GM19240 (cell line): ENCODE measurements around the gene ILDR1.

Experiments
- DNase-seq: peaks from one replicate; pipeline ENCODE4 v3.0.0; 2011; ENCODE audit warnings: low spot score; ENCODE audit not compliant: insufficient read length

ILDR1 gene

GRCh38 chr3:121994551-121994950 lies 27.5 kb downstream of the ILDR1 start:
- DNase-seq, result no peak

GRCh38 chr3:121992601-121993560 lies 29.2 kb downstream of the ILDR1 start:
- DNase-seq, result no peak

DNA sequence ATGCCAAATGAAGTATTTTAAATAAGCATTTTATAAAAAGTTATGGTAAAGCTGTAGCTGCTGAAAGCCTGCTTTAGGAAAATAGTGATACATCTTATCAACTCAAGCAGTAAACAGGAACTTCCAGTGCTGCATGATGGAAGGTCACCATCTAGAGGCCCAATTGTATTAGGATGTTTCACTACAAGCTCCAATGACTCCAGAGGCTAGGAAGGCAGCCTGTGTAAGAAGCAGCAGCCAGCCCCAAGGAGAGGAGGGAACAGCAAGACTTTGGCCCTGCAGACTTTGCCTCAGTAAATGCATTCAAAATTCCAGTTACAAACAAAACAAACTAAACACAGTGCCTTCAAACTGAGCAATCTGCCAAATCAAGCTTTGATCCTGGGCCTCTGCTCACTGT lies 32.1 kb downstream of the ILDR1 start:
- DNase-seq, result no peak

DNA sequence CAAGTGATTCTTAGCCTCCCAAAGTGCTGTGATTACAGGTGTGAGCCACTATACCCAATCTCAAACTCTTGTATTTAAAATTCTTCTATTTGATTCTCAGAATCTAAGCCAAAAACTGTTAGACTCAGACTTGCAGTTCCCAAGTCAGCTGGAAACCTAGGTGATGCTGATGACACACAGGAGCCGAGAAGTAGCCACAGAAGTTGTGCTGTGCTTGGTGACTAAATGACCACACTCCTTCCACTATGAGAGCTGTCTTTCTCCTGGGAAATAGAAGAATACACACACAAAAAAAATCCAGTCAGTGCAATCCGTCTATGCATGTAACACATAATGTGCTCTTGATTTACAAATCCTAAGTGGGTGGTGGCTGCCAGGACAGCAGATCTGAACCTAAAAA lies 33.9 kb downstream of the ILDR1 start:
- no peak for DNase-seq

DNA sequence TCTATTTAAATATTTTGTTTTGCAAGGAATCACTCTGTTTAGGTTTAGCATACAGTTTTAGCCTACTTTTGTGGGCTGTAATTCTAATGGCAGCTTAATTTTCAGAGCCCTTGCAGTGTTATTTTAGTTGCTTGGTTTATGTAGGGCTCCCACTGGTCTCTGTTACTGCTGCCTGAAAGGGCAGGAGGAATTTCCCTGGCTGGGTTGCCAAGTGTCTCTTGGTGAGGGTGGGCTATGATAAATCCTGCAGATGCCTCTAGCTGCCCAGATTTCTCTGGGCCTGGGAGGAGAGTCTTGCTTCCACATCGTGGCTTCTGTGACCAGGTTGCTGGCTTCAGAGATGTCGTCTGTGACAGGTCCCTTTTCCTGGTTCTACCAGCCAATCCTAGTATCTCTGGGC lies 36.2 kb downstream of the ILDR1 start:
- no peak for DNase-seq

DNA sequence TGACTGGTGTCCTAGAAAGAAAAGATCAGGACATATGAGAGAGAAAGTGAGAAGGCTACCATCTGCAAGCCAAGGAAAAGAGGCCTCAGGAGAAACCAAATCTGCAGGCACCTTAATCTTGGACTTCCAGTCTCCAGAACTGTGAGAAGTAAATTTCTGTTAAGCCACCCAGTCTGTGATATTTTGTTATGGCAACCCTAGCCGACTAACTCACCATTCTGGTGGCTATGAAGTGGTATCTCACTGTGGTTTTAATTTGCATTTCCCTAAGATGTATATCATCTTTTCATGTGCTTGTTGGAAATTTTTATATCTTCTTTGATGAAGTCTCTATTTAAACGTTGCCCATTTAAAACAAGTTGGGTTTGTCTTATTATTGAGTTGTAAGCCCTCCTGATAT lies 40.6 kb downstream of the ILDR1 start:
- no peak for DNase-seq

DNA sequence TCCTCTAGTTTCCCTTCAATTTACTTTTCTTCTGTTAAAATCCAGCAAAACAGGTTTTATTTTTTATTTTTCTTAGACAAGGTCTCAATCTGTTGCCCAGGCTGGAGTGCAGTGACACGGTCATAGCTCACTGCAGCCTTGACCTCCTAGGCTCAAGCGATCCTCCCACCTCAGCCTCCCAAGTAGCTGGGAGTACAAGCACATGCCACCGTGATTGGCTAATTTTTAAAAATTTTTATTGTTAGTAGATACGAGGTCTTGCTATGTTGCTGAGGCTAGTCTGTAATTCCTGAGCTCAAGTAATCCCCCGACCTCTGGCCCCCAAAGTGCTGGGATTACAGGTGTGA lies 41.6 kb downstream of the ILDR1 start:
- no peak for DNase-seq

GRCh38 chr3:121979734-121980449 lies 42.2 kb downstream of the ILDR1 start:
- DNase-seq, result no peak

DNA sequence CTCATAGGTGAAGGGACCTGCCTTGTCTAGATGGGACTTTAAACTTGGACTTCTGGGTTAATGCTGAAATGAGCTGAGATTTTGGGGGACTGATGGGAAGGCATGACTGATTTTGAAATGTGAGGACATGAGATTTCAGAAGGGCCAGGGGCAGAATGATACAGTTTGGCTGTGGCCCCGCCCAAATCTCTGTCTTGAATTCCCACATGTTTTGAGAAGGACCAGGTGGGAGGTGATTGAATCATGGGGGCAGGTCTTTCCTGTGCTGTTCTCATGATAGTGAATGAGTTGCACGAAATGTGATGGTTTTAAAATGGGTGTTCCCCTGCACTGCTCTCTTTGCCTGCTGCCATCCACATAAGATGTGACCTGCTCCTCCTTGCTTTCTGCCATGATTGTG lies 42.8 kb downstream of the ILDR1 start:
- no peak for DNase-seq

DNA sequence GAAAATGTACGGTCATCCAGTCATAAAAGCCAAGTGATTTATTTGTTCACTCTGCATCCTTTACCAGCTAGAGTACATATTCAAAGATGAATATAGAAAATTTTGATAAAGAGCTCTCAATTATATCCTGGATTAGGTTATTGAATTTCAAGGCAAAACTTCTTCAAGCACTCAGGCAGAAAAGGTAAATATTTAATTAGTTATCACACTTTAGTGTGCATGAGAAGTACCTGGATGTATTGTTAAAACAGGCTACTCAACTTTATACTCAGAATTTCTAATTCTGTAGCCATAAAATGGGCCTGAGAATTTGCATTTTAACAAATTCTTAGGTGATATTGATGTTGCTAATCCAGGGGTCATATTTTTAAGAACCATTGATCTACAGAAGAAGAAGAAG lies 45.3 kb downstream of the ILDR1 start:
- no peak for DNase-seq

DNA sequence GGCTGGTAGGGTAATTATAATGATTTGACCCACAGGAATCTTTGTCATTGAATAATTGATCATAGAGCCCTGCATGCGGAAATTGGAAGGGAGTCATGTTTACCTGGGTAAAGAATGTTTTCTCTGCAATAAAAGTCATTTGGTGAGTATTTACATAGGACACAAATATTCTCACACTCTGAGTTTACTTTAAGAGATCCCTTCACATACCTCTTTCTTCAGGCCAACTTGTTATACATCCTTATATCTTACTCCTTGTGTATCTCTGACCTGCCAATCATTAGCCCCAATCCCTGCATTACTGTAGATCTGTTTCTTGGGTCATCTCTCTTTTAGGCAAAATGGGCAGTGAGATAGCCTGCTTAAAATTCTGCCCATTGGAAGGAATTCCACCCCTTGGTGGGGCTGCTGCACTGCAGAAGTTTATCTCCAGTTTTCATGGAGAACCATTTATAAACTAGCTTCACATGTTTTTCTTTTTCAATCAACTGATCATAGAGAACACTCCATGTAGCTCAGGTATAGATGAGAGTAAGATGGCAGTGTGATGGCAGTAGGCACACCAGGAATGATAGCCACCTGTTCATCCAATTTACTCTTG lies 46.2 kb downstream of the ILDR1 start:
- DNase-seq, result no peak

GRCh38 chr3:121974601-121975111 lies 47.4 kb downstream of the ILDR1 start:
- DNase-seq, result no peak

DNA sequence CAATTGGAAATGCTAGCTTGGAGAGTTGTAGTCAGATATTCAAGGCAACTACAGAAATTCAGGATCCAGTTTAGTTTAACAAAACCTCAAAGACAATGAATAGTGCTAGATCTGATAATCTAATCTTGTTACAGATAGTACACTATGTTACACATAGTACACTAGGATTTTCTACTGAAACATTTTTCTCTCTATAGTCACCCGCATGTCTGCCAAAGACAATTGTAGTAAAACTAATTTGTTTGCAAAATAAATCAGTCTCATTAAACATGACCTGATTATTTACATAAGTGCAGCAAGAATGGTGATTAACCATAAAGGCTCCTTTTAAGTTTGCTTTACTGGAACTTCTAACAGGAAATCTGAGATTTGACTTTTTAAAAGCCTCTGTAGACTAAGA lies 52.0 kb downstream of the ILDR1 start:
- no peak for DNase-seq

DNA sequence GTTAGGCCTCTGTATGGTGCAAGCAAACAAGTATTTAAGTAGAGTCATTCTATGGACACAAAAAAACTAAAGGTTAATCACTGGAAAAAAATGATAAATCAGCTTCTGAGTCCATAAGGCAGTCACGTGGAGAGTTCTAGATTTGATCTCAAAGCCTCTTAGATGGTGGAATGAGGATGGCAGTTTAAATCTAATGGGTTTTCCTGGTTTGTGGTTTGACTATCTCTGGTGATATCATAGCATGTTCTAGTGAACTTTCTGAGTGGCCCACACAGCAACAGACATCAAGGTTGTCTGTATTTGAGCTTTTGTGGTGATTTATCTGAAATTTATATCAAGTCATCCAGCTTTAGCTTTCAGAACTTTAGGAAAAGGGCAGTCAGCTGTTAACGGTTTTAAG lies 52.4 kb downstream of the ILDR1 start:
- no peak for DNase-seq

GRCh38 chr3:121963608-121964007 lies 58.4 kb downstream of the ILDR1 start:
- DNase-seq, result no peak

GRCh38 chr3:121962443-121962842 lies 59.6 kb downstream of the ILDR1 start:
- DNase-seq, result no peak

- no peak for DNase-seq
Observed at GRCh38 chr3:121961283-121961682, 60.8 kb downstream of the ILDR1 start.

DNA sequence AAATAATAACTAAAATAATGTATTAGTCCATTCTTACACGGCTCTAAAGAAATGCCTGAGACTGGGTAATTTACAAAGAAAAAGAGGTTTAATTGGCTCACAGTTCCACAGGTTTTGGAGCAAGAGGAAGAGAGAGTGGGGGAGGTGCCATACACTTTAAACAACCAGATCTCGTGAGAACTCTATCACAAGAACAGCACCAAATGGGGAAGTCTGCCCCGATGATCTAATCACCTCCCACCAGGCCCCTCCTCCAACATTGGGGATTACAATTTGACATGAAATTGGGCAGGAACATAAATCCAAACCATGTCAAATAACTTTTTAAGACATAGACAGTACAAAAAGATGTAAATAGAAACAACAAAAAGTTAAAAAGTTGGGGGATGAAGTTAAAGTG lies 63.2 kb downstream of the ILDR1 start:
- DNase-seq, result no peak

GRCh38 chr3:121957674-121958415 lies 64.2 kb downstream of the ILDR1 start:
- DNase-seq, result no peak

- no peak for DNase-seq
Observed at GRCh38 chr3:121956363-121956762, 65.7 kb downstream of the ILDR1 start.

DNA sequence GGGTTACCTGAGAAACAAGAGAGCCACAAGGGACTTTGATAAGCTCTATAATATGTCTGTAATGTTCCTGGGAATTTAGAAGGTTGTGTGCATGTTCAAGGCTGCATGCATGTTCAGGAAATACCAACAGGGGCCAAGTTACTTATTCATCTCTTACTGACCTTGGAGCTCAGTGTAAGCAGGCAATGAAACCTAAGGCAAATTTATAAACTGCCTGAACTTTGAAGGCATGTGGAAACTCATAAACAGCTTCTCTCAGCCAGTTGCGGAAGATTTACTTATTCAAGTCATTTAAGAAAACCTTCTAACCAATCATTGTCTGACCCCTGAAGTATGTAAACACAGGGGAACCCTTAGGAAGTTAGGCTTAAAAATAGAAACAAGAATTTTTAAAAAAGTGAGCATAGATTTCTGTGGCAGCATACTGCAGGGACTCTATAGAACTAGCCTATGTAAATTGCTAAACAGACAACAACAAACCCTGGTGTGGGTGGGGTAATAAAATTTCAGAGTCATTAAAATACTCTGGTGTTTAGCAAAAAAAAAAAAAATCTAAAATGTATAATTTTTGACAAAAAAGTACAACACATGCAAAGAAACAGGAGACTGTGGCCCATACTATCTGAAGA lies 70.6 kb downstream of the ILDR1 start:
- no peak for DNase-seq
